H1 (cell line): ENCODE results near the gene EFCAB13. TPM values are rescaled to one million over a fixed set of nuclear protein-coding genes. Genes with fewer than 3 reads are reported as not detected.

Experiments used
- CTCF ChIA-PET: fragments of 300-600 bp; sonication (Branson Sonifier 250); formaldehyde crosslinking; loops from one replicate; lab custom pipeline; 2021; ENCODE audit not compliant: partially characterized antibody; lab: Charles Lee
- POLR2A ChIA-PET: fragments of 300-600 bp; sonication (Branson Sonifier 250); formaldehyde crosslinking; loops from one replicate; lab custom pipeline; 2021; ENCODE audit warnings: inconsistent platforms; ENCODE audit not compliant: partially characterized antibody; lab: Charles Lee
- DNase-seq, 2 experiments: peaks; one replicate each; pipeline versions ENCODE4 v3.0.0 to v3.0.0-alpha.2; 2010 to 2022; ENCODE audit warnings: low spot score in 2 of 2, low read depth in 1 of 2, mixed read lengths in 1 of 2
- FAIRE-seq: peaks from 2 replicates; lab custom pipeline; 2011; peaks lifted over from hg19 to GRCh38; lab: Jason Lieb, UNC
- H2AFZ ChIP-seq: 2 replicates; pipeline ENCODE4 v1.8.1; 2012; ENCODE audit warnings: low read length, inconsistent platforms
- H2AK5ac ChIP-seq: 2 replicates; pipeline ENCODE4 v1.6.1; 2013; ENCODE audit warnings: low read depth, low read length
- H2BK120ac ChIP-seq: replicated peaks from 2 replicates; pipeline ENCODE3; 2013; ENCODE audit warnings: low read depth, low read length, inconsistent platforms
- H2BK12ac ChIP-seq: 2 replicates; pipeline ENCODE4 v1.6.1; 2013; ENCODE audit warnings: low read depth, low read length
- H2BK15ac ChIP-seq: 2 replicates; pipeline ENCODE4 v1.6.1; 2013; ENCODE audit warnings: low read length
- H2BK20ac ChIP-seq: 2 replicates; pipeline ENCODE4 v1.6.1; 2013; ENCODE audit warnings: low read length
- H2BK5ac ChIP-seq: 2 replicates; pipeline ENCODE4 v1.6.1; 2013; ENCODE audit warnings: low read depth, low read length
- H3K14ac ChIP-seq: 2 replicates; pipeline ENCODE4 v1.6.1; 2013; ENCODE audit warnings: inconsistent platforms; ENCODE audit not compliant: insufficient read length
- H3K18ac ChIP-seq: 2 replicates; pipeline ENCODE4 v1.6.1; 2013; ENCODE audit warnings: low read length; ENCODE audit errors: extremely low read depth
- H3K23ac ChIP-seq: 2 replicates; pipeline ENCODE4 v1.6.1; 2013; ENCODE audit warnings: inconsistent platforms; ENCODE audit not compliant: insufficient read length
- H3K23me2 ChIP-seq: 2 replicates; pipeline ENCODE4 v1.6.1; 2013; ENCODE audit warnings: low read depth, low read length
- H3K27ac ChIP-seq: 2 replicates; pipeline ENCODE4 v1.6.1; 2011; ENCODE audit warnings: low read depth, low read length, inconsistent platforms
- H3K27me3 ChIP-seq, 4 experiments: replicated peaks in 1 of 4; 1 replicate in 1 of 4; 2 replicates in 3 of 4; pipeline versions ENCODE4 v1.6.1 to v1.8.1; 2011 to 2013; ENCODE audit warnings: low read length in 3 of 4, mild to moderate bottlenecking in 3 of 4, inconsistent platforms in 2 of 4, mixed read lengths in 2 of 4, moderate library complexity in 1 of 4; ENCODE audit not compliant: control insufficient read depth in 3 of 4, insufficient read depth in 3 of 4; ENCODE audit errors: extremely low read depth in 1 of 4
- H3K36me3 ChIP-seq, 4 experiments: 2 replicates each; pipeline versions ENCODE4 v1.6.1 to v1.8.1; 2011 to 2013; ENCODE audit warnings: mild to moderate bottlenecking in 4 of 4, low read length in 3 of 4, moderate library complexity in 2 of 4, control low read depth in 1 of 4, inconsistent platforms in 1 of 4; ENCODE audit not compliant: insufficient read depth in 4 of 4, control insufficient read depth in 2 of 4
- H3K4ac ChIP-seq: replicated peaks from 2 replicates; pipeline ENCODE3; 2013; ENCODE audit warnings: low read length, low read depth, mixed read lengths, inconsistent platforms; ENCODE audit not compliant: insufficient read length
- H3K4me1 ChIP-seq, 4 experiments: replicated peaks in 1 of 4; 1 replicate in 1 of 4; 2 replicates in 3 of 4; pipeline versions ENCODE4 v1.6.1 to v1.8.1; 2011 to 2013; ENCODE audit warnings: low read length in 3 of 4, inconsistent platforms in 2 of 4, mixed read lengths in 1 of 4; ENCODE audit not compliant: insufficient read depth in 4 of 4, control insufficient read depth in 3 of 4
- H3K4me2 ChIP-seq, 2 experiments: 2 replicates each; pipeline versions ENCODE4 v1.6.1 to v1.8.1; 2011 to 2013; ENCODE audit warnings: low read depth in 2 of 2, low read length in 2 of 2, control low read depth in 1 of 2, inconsistent platforms in 1 of 2, mild to moderate bottlenecking in 1 of 2; ENCODE audit not compliant: insufficient read depth in 1 of 2
- H3K4me3 ChIP-seq, 4 experiments: fragments of 200-600, 300-600 bp in 1 of 4; sonication (generic), shearing (Covaris generic), sonication (Bioruptor Twin) in 1 of 4; 2 replicates each; pipeline versions ENCODE4 v1.5.1 to v1.8.1; 2011 to 2016; ENCODE audit warnings: low read length in 4 of 4, low read depth in 3 of 4, control low read depth in 2 of 4, inconsistent platforms in 2 of 4, mild to moderate bottlenecking in 2 of 4, mixed read lengths in 1 of 4, moderate library complexity in 1 of 4; ENCODE audit not compliant: insufficient read depth in 2 of 4; ENCODE audit errors: extremely low read depth in 1 of 4
- H3K56ac ChIP-seq: replicated peaks from 2 replicates; pipeline ENCODE3; 2013; ENCODE audit warnings: low read depth, mild to moderate bottlenecking, mixed read lengths, low read length, inconsistent platforms; ENCODE audit not compliant: insufficient read length
- H3K79me1 ChIP-seq: 2 replicates; pipeline ENCODE4 v1.6.1; 2013; ENCODE audit warnings: low read depth, low read length, control low read depth
- H3K79me2 ChIP-seq, 2 experiments: 2 replicates each; pipeline versions ENCODE4 v1.6.1 to v1.8.1; 2012 to 2013; ENCODE audit warnings: low read length in 2 of 2, mild to moderate bottlenecking in 2 of 2, inconsistent platforms in 1 of 2; ENCODE audit not compliant: insufficient read depth in 2 of 2, control insufficient read depth in 1 of 2
- H3K9ac ChIP-seq, 4 experiments: replicated peaks in 1 of 4; 1 replicate in 1 of 4; 2 replicates in 3 of 4; pipeline versions ENCODE4 v1.6.1 to v1.8.1; 2011 to 2013; ENCODE audit warnings: low read depth in 3 of 4, low read length in 3 of 4, control low read depth in 2 of 4, mild to moderate bottlenecking in 2 of 4, moderate library complexity in 2 of 4, inconsistent platforms in 1 of 4; ENCODE audit errors: extremely low read depth in 1 of 4
- H3K9me3 ChIP-seq, 2 experiments: 2 replicates each; pipeline versions ENCODE4 v1.6.1 to v1.8.1; 2012 to 2013; ENCODE audit warnings: mild to moderate bottlenecking in 2 of 2, moderate library complexity in 2 of 2, control low read depth in 1 of 2, inconsistent platforms in 1 of 2, low read depth in 1 of 2, low read length in 1 of 2, mixed read lengths in 1 of 2; ENCODE audit not compliant: insufficient read depth in 2 of 2
- H4K20me1 ChIP-seq, 2 experiments: replicated peaks in 1 of 2; 2 replicates each; pipeline versions ENCODE3 to v1.8.1; 2011 to 2013; ENCODE audit warnings: inconsistent platforms in 2 of 2, low read length in 2 of 2, mild to moderate bottlenecking in 1 of 2; ENCODE audit not compliant: insufficient read depth in 2 of 2, control insufficient read depth in 1 of 2
- H4K5ac ChIP-seq: 2 replicates; pipeline ENCODE4 v1.6.1; 2013; ENCODE audit warnings: low read length, low read depth, mixed read lengths, inconsistent platforms; ENCODE audit not compliant: insufficient read length
- H4K8ac ChIP-seq: 2 replicates; pipeline ENCODE4 v1.8.0; 2013; ENCODE audit warnings: mild to moderate bottlenecking, moderate library complexity, low read length, inconsistent platforms; ENCODE audit not compliant: insufficient read depth; ENCODE audit errors: extremely low read depth
- H4K91ac ChIP-seq: replicated peaks from 2 replicates; pipeline ENCODE3; 2013; ENCODE audit warnings: low read length, mixed read lengths, inconsistent platforms; ENCODE audit not compliant: insufficient read length
- EGR1 ChIP-seq: IDR thresholded peaks from 2 replicates; pipeline ENCODE4 v1.6.1; 2011; ENCODE audit warnings: low read depth, low read length, borderline replicate concordance
- RAD21 ChIP-seq, 2 experiments: IDR thresholded peaks in 1 of 2; conservative IDR thresholded peaks in 1 of 2; 2 replicates each; pipeline ENCODE4 v1.6.1; 2011; ENCODE audit warnings: low read depth in 2 of 2, low read length in 2 of 2, improper control_type of control experiment in 1 of 2, inconsistent platforms in 1 of 2, mild to moderate bottlenecking in 1 of 2, moderate library complexity in 1 of 2
- WGBS, 2 experiments: shearing (Covaris generic) in 1 of 2; methylation state at CpG; one replicate each; pipeline versions ENCODE4 v1.1.6 to v1.1.7; 2013 to 2015; ENCODE audit warnings: low lambda C conversion rate in 2 of 2, mixed read lengths in 2 of 2, inconsistent platforms in 1 of 2, low coverage in 1 of 2, missing lambda C conversion rate in 1 of 2; ENCODE audit not compliant: insufficient replicate concordance in 2 of 2, insufficient coverage in 1 of 2, insufficient read length in 1 of 2; ENCODE audit errors: extremely low coverage in 1 of 2, missing lambda C conversion rate in 1 of 2; 5-methylcytosine and 5-hydroxymethylcytosine counted together
- polyA plus RNA-seq, 7 experiments: library from polyadenylated mRNA; depleted of rRNA in 3 of 7; stranded (reverse) in 5 of 7; unstranded in 2 of 7; fragments of >200 nt in 5 of 7; fragments of 200-250 nt in 2 of 7; gene quantifications; 1 replicate in 5 of 7; 2 replicates in 1 of 7; 4 replicates in 1 of 7; pipeline versions ENCODE4 v1.2.1 to v1.2.3, GENCODE V29; 2011 to 2013; ENCODE audit warnings: missing spikeins in 2 of 7, mixed read lengths in 2 of 7
- total RNA-seq: library from RNA; stranded (reverse); fragmentation: NEBNext Ultra II Directional; extraction: Animal tissue kit (Norgen Biotek cat#: 25700); gene quantifications from 2 replicates; pipeline ENCODE4 v1.2.1, GENCODE V29; 2021
- TF ChIP-seq, protein P1 (sequence below), 3 experiments: IDR thresholded peaks; 1 replicate in 2 of 3; 2 replicates in 1 of 3; pipeline versions ENCODE4 v1.5.1 to v1.6.1; 2011; ENCODE audit warnings: low read length in 3 of 3, mild to moderate bottlenecking in 3 of 3, inconsistent platforms in 2 of 3, low read depth in 1 of 3, moderate library complexity in 1 of 3; ENCODE audit not compliant: insufficient read depth in 1 of 3; ENCODE audit errors: control extremely low read depth in 1 of 3

The EFCAB13 gene
- total and polyA plus RNA-seq, 2 of the 8 experiments (the other 6 are each of a cell fraction or from before 2014, with no cell fraction given): 0.12 to 2.0 TPM

- Histone ChIP-seq H3K27me3 (no peaks in the 10 kb centered on the region), H3K4me3 (no peak overlapping the region), H3K23me2 (no peaks in the 10 kb centered on the region), H3K79me1 (no peaks in the 10 kb centered on the region), H3K4me1 (peaks cover 0 to 2% (median under 1%) of the 10 kb centered on the region in 4 experiments; a peak in 3 of 7 replicates), H2BK20ac (no peak overlapping the region), H3K4ac (no peak overlapping the region), H3K79me2 (no peaks in the 10 kb centered on the region), H3K56ac (no peak overlapping the region), H4K91ac (no peak overlapping the region), H3K4me2 (no peak overlapping the region), H3K23ac (no peak overlapping the region), H2AFZ (no peak overlapping the region), H2BK5ac (no peak overlapping the region), H3K9ac (no peak overlapping the region), H2BK120ac (no peak overlapping the region), H3K36me3 (no peaks in the 10 kb centered on the region), H3K9me3 (no peaks in the 10 kb centered on the region), H3K18ac (no peak overlapping the region), H3K27ac (no peak overlapping the region), H2AK5ac (no peak overlapping the region), H3K14ac (no peak overlapping the region), H4K20me1 (no peaks in the 10 kb centered on the region), H2BK15ac (no peak overlapping the region), H4K8ac (no peak overlapping the region), H4K5ac (no peak overlapping the region), H2BK12ac (no peak overlapping the region)
- POLR2A ChIA-PET: interaction anchor here (0.6 to 1.0 kb wide), 4 partner anchors 10 to 52 kb away, joined by 3 read pairs; no protein-coding TSS in a partner anchor
- DNase-seq: no peak
- WGBS, 2 experiments: 48% methylated on average over 7 of the region's 7 CpGs; no CpG with 5 or more reads in 1 of the 2 experiments
- FAIRE-seq: peak; percentile 82
- CTCF ChIA-PET: interaction anchor here (0.6 to 7.5 kb wide), 24 partner anchors 9 to 246 kb away, joined by 3 to 105 read pairs (median 4); no protein-coding TSS in a partner anchor
- TF ChIP-seq EGR1 (no peak), RAD21 (IDR thresholded peaks at IDR 0.05 in 1 of 2, conservative IDR thresholded peaks at IDR 0.05 in 1 of 2; ENCODE audit: low read depth in 2 of 2, low read length in 2 of 2) (peak; percentile 95 to 98)
- TF ChIP-seq, protein P1, sequence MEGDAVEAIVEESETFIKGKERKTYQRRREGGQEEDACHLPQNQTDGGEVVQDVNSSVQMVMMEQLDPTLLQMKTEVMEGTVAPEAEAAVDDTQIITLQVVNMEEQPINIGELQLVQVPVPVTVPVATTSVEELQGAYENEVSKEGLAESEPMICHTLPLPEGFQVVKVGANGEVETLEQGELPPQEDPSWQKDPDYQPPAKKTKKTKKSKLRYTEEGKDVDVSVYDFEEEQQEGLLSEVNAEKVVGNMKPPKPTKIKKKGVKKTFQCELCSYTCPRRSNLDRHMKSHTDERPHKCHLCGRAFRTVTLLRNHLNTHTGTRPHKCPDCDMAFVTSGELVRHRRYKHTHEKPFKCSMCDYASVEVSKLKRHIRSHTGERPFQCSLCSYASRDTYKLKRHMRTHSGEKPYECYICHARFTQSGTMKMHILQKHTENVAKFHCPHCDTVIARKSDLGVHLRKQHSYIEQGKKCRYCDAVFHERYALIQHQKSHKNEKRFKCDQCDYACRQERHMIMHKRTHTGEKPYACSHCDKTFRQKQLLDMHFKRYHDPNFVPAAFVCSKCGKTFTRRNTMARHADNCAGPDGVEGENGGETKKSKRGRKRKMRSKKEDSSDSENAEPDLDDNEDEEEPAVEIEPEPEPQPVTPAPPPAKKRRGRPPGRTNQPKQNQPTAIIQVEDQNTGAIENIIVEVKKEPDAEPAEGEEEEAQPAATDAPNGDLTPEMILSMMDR (IDR thresholded peaks at IDR 0.05; ENCODE audit: control extremely low read depth in 1 of 3, insufficient read depth in 1 of 3, low read depth in 1 of 3, low read length in 3 of 3): peak in 2 of 3 experiments; percentile 82 to 83; a peak in 3 of 4 replicates
Observed at GRCh38 chr17:47315451-47316266, 8.1 kb upstream of the EFCAB13 start.
